ENCODE data around the gene LRRC4B. TPM values are rescaled to one million over a fixed set of nuclear protein-coding genes. Genes with fewer than 3 reads are reported as not detected.

LRRC4B gene
- total and polyA plus RNA-seq, 3 donors from 2014 or later, result 2.8 to 10.1 (median 5.7) TPM

DNA sequence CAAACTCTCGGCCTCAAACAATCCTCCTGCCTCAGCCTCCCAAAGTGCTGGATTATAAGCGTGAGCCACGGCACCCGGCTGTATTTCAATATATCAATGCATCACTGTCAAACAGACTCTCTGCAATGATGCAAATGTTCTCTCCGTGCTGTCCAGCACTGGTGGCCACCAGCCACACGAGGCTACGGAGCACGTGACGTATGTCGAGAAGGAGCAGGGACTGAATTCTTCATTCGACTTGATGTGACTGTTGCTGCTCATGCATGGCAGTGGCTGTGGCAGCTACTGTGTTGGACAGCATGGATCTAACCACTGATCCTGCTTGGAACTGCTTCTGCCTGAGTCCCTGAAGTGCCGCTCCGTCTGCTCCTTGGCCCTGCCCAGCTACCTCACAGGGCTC lies 9.8 kb downstream of the LRRC4B start:
- intact Hi-C loops (cut with DNase I; ENCODE audit: low total_unique reads), result no loop called here
- no peaks in the 10 kb centered on the region for H3K9me3 ChIP-seq
- 92 to 93% methylated on average over 10 to 13 of the region's 13 CpGs for WGBS, 2 donors
- no peak for DNase-seq
- no peaks in the 10 kb centered on the region for H3K27me3 ChIP-seq
- H3K36me3 ChIP-seq (ENCODE audit: low read depth, missing control alignments), result no peaks in the 10 kb centered on the region
- no peak overlapping the region for H3K4me3 ChIP-seq
- H3K27ac ChIP-seq, result no peak overlapping the region
- no peak for TF ChIP-seq POLR2A (IDR thresholded peaks at IDR 0.05)
- TF ChIP-seq, protein P1, sequence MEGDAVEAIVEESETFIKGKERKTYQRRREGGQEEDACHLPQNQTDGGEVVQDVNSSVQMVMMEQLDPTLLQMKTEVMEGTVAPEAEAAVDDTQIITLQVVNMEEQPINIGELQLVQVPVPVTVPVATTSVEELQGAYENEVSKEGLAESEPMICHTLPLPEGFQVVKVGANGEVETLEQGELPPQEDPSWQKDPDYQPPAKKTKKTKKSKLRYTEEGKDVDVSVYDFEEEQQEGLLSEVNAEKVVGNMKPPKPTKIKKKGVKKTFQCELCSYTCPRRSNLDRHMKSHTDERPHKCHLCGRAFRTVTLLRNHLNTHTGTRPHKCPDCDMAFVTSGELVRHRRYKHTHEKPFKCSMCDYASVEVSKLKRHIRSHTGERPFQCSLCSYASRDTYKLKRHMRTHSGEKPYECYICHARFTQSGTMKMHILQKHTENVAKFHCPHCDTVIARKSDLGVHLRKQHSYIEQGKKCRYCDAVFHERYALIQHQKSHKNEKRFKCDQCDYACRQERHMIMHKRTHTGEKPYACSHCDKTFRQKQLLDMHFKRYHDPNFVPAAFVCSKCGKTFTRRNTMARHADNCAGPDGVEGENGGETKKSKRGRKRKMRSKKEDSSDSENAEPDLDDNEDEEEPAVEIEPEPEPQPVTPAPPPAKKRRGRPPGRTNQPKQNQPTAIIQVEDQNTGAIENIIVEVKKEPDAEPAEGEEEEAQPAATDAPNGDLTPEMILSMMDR (IDR thresholded peaks at IDR 0.05), result no peak
- no peaks in the 10 kb centered on the region for H3K4me1 ChIP-seq

GRCh38 chr19:50558039-50558438 lies 10.2 kb downstream of the LRRC4B start:
- intact Hi-C loops (cut with DNase I; ENCODE audit: low total_unique reads), result no loop called here
- Histone ChIP-seq H3K27ac (no peak overlapping the region), H3K36me3 (ENCODE audit: low read depth, missing control alignments) (no peaks in the 10 kb centered on the region), H3K4me1 (no peaks in the 10 kb centered on the region), H3K9me3 (no peaks in the 10 kb centered on the region), H3K27me3 (no peaks in the 10 kb centered on the region), H3K4me3 (no peak overlapping the region)
- no peak for DNase-seq
- WGBS, 2 donors, result 81 to 92% methylated on average over 4 of the region's 4 CpGs
- TF ChIP-seq, protein P1 (IDR thresholded peaks at IDR 0.05), result no peak
- no peak for TF ChIP-seq POLR2A (IDR thresholded peaks at IDR 0.05)

DNA sequence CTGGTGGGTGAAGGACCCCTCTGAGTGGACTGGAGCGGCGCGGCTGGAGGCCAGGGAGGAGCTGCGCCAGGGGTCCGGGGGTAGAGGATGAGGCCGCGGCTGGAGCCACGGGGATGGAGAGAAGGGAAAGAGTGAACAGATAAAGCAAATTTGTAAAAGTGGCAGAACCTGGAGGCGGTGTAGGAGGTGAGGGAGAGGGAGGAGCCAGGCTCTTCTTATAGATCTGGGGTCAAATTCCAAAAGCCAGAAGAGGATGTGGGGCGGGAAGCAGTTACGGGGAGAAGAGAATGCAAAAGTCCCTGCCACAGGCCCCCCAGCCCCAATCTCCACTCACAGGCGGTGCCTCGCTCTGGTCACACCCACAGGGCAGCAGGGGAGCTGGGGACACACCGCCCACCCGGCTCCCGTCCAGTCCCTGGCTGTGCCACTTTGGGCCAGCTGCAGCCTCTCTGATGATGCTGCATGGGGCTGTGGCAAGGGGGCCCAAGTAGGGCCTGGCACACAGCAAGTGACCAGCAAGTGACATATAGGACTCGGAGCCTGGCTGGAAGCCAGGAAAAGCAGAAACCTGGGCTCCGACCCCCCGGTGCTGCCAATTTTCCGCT lies 11.1 kb downstream of the LRRC4B start:
- no peak overlapping the region for H3K27ac ChIP-seq
- H3K36me3 ChIP-seq (ENCODE audit: low read depth, missing control alignments), result no peaks in the 10 kb centered on the region
- intact Hi-C loops (cut with DNase I; ENCODE audit: low total_unique reads), result no loop called here
- no peak for DNase-seq
- 15 to 29% methylated on average over 15 to 20 of the region's 20 CpGs for WGBS, 2 donors
- H3K4me1 ChIP-seq, result peaks cover under 1% of the 10 kb centered on the region
- H3K4me3 ChIP-seq, result peak overlapping the region; percentile 32 to 57
- no peaks in the 10 kb centered on the region for H3K27me3 ChIP-seq
- H3K9me3 ChIP-seq, result no peaks in the 10 kb centered on the region
- TF ChIP-seq, protein P1 (IDR thresholded peaks at IDR 0.05), result no peak
- TF ChIP-seq POLR2A (IDR thresholded peaks at IDR 0.05), result no peak

GRCh38 chr19:50556282-50557008 lies 11.8 kb downstream of the LRRC4B start:
- no peaks in the 10 kb centered on the region for H3K27me3 ChIP-seq
- peak overlapping the region; percentile 32 to 57 for H3K4me3 ChIP-seq
- intact Hi-C loops (cut with DNase I; ENCODE audit: low total_unique reads), result no loop called here
- peak; percentile 93 for DNase-seq
- no peaks in the 10 kb centered on the region for H3K9me3 ChIP-seq
- TF ChIP-seq POLR2A (IDR thresholded peaks at IDR 0.05), result no peak
- TF ChIP-seq, protein P1 (IDR thresholded peaks at IDR 0.05), result peak; percentile 61 to 97 (median 77)
- H3K27ac ChIP-seq, result no peak overlapping the region
- 0 to 1% methylated on average over 15 to 39 of the region's 39 CpGs for WGBS, 2 donors
- H3K36me3 ChIP-seq (ENCODE audit: low read depth, missing control alignments), result no peaks in the 10 kb centered on the region
- peaks cover 4% of the 10 kb centered on the region for H3K4me1 ChIP-seq
